CD4-positive, alpha-beta T cell (primary cell): ENCODE results near the gene GPR183. TPM values are rescaled to one million over a fixed set of nuclear protein-coding genes. Genes with fewer than 3 reads are reported as not detected.

ENCODE experiments used
- ATAC-seq: fragments of 200-7000 bp; cut with Tn5 transposase; one replicate; pipeline ENCODE4 v1.10.0; 2022; ENCODE audit warnings: mild to moderate bottlenecking; ENCODE audit not compliant: poor library complexity
- CTCF ChIA-PET: fragments of 350-600 bp; sonication (Branson Sonifier 250); formaldehyde crosslinking; loops from one replicate; lab custom pipeline; 2021; ENCODE audit warnings: antibody characterized with exemption, inconsistent platforms; lab: Charles Lee
- POLR2A ChIA-PET: fragments of 350-600 bp; sonication (Branson Sonifier 250); formaldehyde crosslinking; loops from one replicate; lab custom pipeline; 2021; ENCODE audit warnings: antibody characterized with exemption, inconsistent platforms; lab: Charles Lee
- DNase-seq, 14 experiments: peaks; one replicate each; pipeline ENCODE4 v3.0.0-alpha.2; 2013 to 2020; ENCODE audit warnings: mixed read lengths in 2 of 14
- H3K27ac ChIP-seq, 2 donors: one replicate each; pipeline versions ENCODE4 v1.5.1 to v1.7.0; 2013; ENCODE audit warnings: low read length in 2 of 2, low read depth in 1 of 2, mild to moderate bottlenecking in 1 of 2
- H3K27me3 ChIP-seq, 2 experiments: 1 replicate in 1 of 2; 2 replicates in 1 of 2; pipeline versions ENCODE4 v1.6.1 to v1.7.0; 2013; ENCODE audit warnings: low read length in 2 of 2, control low read depth in 1 of 2, mild to moderate bottlenecking in 1 of 2, moderate library complexity in 1 of 2; ENCODE audit not compliant: insufficient read depth in 2 of 2, control insufficient read depth in 1 of 2
- H3K36me3 ChIP-seq: one replicate; pipeline ENCODE4 v1.6.1; 2013; ENCODE audit warnings: low read length, control low read depth; ENCODE audit not compliant: insufficient read depth
- H3K4me1 ChIP-seq: one replicate; pipeline ENCODE4 v1.6.1; 2013; ENCODE audit warnings: low read length, control low read depth; ENCODE audit not compliant: insufficient read depth
- H3K4me3 ChIP-seq: one replicate; pipeline ENCODE4 v1.5.1; 2013; ENCODE audit warnings: mild to moderate bottlenecking, low read length, moderate library complexity
- H3K9me3 ChIP-seq, 2 experiments: 1 replicate in 1 of 2; 2 replicates in 1 of 2; pipeline versions ENCODE4 v1.6.1 to v1.7.0; 2013; ENCODE audit warnings: low read length in 2 of 2, mild to moderate bottlenecking in 2 of 2, control low read depth in 1 of 2, moderate library complexity in 1 of 2; ENCODE audit not compliant: control insufficient read depth in 1 of 2, insufficient read depth in 1 of 2
- H3K27ac Mint-ChIP-seq: one replicate; pipeline ENCODE4 v1.8.0; 2020; ENCODE audit warnings: mixed read lengths
- H3K27me3 Mint-ChIP-seq: one replicate; pipeline ENCODE4 v1.8.0; 2021; ENCODE audit warnings: mixed read lengths
- H3K36me3 Mint-ChIP-seq: one replicate; pipeline ENCODE4 v1.8.0; 2021; ENCODE audit warnings: low read depth, mixed read lengths
- H3K4me1 Mint-ChIP-seq: one replicate; pipeline ENCODE4 v1.8.0; 2021; ENCODE audit warnings: low read depth, mixed read lengths
- H3K4me3 Mint-ChIP-seq: one replicate; pipeline ENCODE4 v1.8.0; 2020; ENCODE audit warnings: mild to moderate bottlenecking, mixed read lengths
- H3K9me3 Mint-ChIP-seq: one replicate; pipeline ENCODE4 v1.8.0; 2020; ENCODE audit warnings: mixed read lengths
- CTCF ChIP-seq: fragments of 200-600 bp; IDR thresholded peaks from one replicate; pipeline ENCODE4 v1.8.0; 2022; ENCODE audit warnings: antibody characterized with exemption, mild to moderate bottlenecking
- intact Hi-C, 2 experiments: fragments of 100-400 bp; cut with DNase I in 1 of 2; cut with micrococcal nuclease in 1 of 2; formaldehyde crosslinking; loops; one replicate each; pipeline versions ENCODE4 v1.15.1 to v1.9.0; 2023 to 2025; cut with DNase I, micrococcal nuclease
- total RNA-seq, 174 experiments: library from RNA in 2 of 174; stranded (reverse) in 2 of 174; gene quantifications; one replicate each; pipeline ENCODE4 v1.2.3 and lab custom pipeline; 2021 to 2026

Gene GPR183
- total RNA-seq, 2 experiments from 2014 or later: 330 to 337 TPM

- no peaks in the 10 kb centered on the region for H3K9me3 Mint-ChIP-seq
- POLR2A ChIA-PET: interaction anchor here (0.9 to 5.0 kb wide), 10 partner anchors 15 to 102 kb away, joined by 3 to 37 read pairs (median 4); no protein-coding TSS in a partner anchor
- H3K27ac Mint-ChIP-seq: peak overlapping the region; percentile 100
- ATAC-seq (peak; percentile 71), DNase-seq (peak in 13 of 14 experiments; percentile 35 to 88 (median 56))
- H3K27ac ChIP-seq: peak overlapping the region; percentile 80 to 90
- no peaks in the 10 kb centered on the region for H3K27me3 Mint-ChIP-seq
- no peaks in the 10 kb centered on the region for H3K27me3 ChIP-seq
- CTCF ChIA-PET: interaction anchor here (0.9 to 2.1 kb wide), 6 partner anchors 11 to 155 kb away, joined by 3 to 13 read pairs (median 4); no protein-coding TSS in a partner anchor
- no peaks in the 10 kb centered on the region for H3K9me3 ChIP-seq
- intact Hi-C loops: loop anchor here in 1 of 2 experiments (1.0 to 2.0 kb wide), 2 partner anchors 15 to 25 kb away; partner anchors contain the start of gene GPR183
- H3K36me3 ChIP-seq: peaks cover 14% of the 10 kb centered on the region
- H3K36me3 Mint-ChIP-seq: peaks cover 54% of the 10 kb centered on the region
- H3K4me3 ChIP-seq: no peak overlapping the region
- peaks cover 71% of the 10 kb centered on the region for H3K4me1 ChIP-seq
- peak overlapping the region; percentile 55 for H3K4me3 Mint-ChIP-seq
- H3K4me1 Mint-ChIP-seq: peaks cover 97% of the 10 kb centered on the region
- TF ChIP-seq CTCF: no peak
Measured at GRCh38 chr13:99281811-99282263, 25.4 kb downstream of the GPR183 start.

GRCh38 chr13:99280166-99280565 lies 27.0 kb downstream of the GPR183 start:
- no peaks in the 10 kb centered on the region for H3K27me3 Mint-ChIP-seq
- H3K4me3 Mint-ChIP-seq: peak overlapping the region; percentile 72
- Histone ChIP-seq H3K27me3 (no peaks in the 10 kb centered on the region), H3K9me3 (no peaks in the 10 kb centered on the region), H3K4me3 (no peak overlapping the region), H3K4me1 (peaks cover 70% of the 10 kb centered on the region), H3K27ac (peak overlapping the region in 1 of 2 donors; percentile 42), H3K36me3 (peaks cover 15% of the 10 kb centered on the region)
- intact Hi-C loops: no loop called here
- H3K36me3 Mint-ChIP-seq: peaks cover 57% of the 10 kb centered on the region
- CTCF ChIA-PET: interaction anchor here (1.2 to 1.8 kb wide), 2 partner anchors 11 to 157 kb away, joined by 4 to 7 read pairs; no protein-coding TSS in a partner anchor
- no peak for ATAC-seq
- no peak for TF ChIP-seq CTCF
- POLR2A ChIA-PET: interaction anchor here (0.7 to 2.9 kb wide), 5 partner anchors 8 to 24 kb away, joined by 3 to 27 read pairs (median 4); no protein-coding TSS in a partner anchor
- peak in 2 of 14 experiments; percentile 61 to 71 for DNase-seq
- H3K9me3 Mint-ChIP-seq: no peaks in the 10 kb centered on the region
- H3K4me1 Mint-ChIP-seq: peaks cover 97% of the 10 kb centered on the region
- H3K27ac Mint-ChIP-seq: peak overlapping the region; percentile 100

- CTCF ChIA-PET: interaction anchor here (1.2 to 1.8 kb wide), 2 partner anchors 10 to 157 kb away, joined by 4 to 7 read pairs; no protein-coding TSS in a partner anchor
- Histone ChIP-seq H3K36me3 (peaks cover 15% of the 10 kb centered on the region), H3K4me1 (peaks cover 72% of the 10 kb centered on the region), H3K9me3 (no peaks in the 10 kb centered on the region), H3K4me3 (no peak overlapping the region), H3K27me3 (no peaks in the 10 kb centered on the region), H3K27ac (peak overlapping the region in 1 of 2 donors; percentile 42)
- no peaks in the 10 kb centered on the region for H3K9me3 Mint-ChIP-seq
- ATAC-seq (no peak), DNase-seq (no peak)
- TF ChIP-seq CTCF: no peak
- POLR2A ChIA-PET: interaction anchor here (1.2 to 2.9 kb wide), 6 partner anchors 8 to 81 kb away, joined by 3 to 27 read pairs (median 4); no protein-coding TSS in a partner anchor
- H3K27ac Mint-ChIP-seq: peak overlapping the region; percentile 100
- intact Hi-C loops: loop anchor here in 1 of 2 experiments (2.0 kb wide), 1 partner anchor 15 kb away; no protein-coding TSS in a partner anchor
- peaks cover 97% of the 10 kb centered on the region for H3K4me1 Mint-ChIP-seq
- no peaks in the 10 kb centered on the region for H3K27me3 Mint-ChIP-seq
- H3K36me3 Mint-ChIP-seq: peaks cover 62% of the 10 kb centered on the region
- H3K4me3 Mint-ChIP-seq: peak overlapping the region; percentile 72
Measured at GRCh38 chr13:99279637-99280036, 27.6 kb downstream of the GPR183 start.
